ENCODE measurements around the gene MS4A3. TPM values are rescaled to one million over a fixed set of nuclear protein-coding genes. Genes with fewer than 3 reads are reported as not detected.
A peak's percentile ranks its signal among the peaks of the same experiment; 100 is the strongest.
"Not testable (repeated sequence)": the region's sequence is repeated elsewhere in the genome, so short reads cannot be mapped to it uniquely, and the experiment has no call there.

Gene MS4A3
- polyA plus RNA-seq, 3 donors = 0.26 TPM; not detected in 2

DNA sequence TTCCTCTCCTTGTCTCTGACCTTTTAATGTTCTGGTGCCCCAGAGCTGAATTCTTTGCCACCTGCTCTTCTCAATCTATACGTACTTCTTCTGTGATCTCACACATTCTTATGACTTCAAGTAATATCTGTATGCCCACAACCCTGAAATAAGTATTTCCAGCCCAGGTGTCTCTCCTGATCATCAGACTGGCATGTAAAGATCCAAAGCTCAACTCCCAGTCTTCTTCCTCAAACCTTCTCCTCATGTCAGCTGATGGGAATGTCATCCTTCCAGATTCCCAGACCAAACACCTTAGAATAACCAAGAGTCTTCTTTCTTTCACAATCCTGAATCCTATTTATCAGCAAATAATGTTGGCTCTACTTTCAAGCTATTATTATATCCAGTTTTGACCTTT lies 9.3 kb downstream of the MS4A3 start:
- peaks cover 14% of the 10 kb centered on the region for H3K4me1 Mint-ChIP-seq
- H3K4me2 ChIP-seq (replicated peaks; ENCODE audit: extremely low read depth, low read length, poor library complexity, severe bottlenecking) = no peak overlapping the region
- H3K36me3 Mint-ChIP-seq = peaks cover 7 to 14% of the 10 kb centered on the region in 2 donors
- intact Hi-C loops (cut with micrococcal nuclease) = no loop called here
- TF ChIP-seq, protein P1, sequence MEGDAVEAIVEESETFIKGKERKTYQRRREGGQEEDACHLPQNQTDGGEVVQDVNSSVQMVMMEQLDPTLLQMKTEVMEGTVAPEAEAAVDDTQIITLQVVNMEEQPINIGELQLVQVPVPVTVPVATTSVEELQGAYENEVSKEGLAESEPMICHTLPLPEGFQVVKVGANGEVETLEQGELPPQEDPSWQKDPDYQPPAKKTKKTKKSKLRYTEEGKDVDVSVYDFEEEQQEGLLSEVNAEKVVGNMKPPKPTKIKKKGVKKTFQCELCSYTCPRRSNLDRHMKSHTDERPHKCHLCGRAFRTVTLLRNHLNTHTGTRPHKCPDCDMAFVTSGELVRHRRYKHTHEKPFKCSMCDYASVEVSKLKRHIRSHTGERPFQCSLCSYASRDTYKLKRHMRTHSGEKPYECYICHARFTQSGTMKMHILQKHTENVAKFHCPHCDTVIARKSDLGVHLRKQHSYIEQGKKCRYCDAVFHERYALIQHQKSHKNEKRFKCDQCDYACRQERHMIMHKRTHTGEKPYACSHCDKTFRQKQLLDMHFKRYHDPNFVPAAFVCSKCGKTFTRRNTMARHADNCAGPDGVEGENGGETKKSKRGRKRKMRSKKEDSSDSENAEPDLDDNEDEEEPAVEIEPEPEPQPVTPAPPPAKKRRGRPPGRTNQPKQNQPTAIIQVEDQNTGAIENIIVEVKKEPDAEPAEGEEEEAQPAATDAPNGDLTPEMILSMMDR (IDR thresholded peaks at IDR 0.05) = no peak
- H2AFZ ChIP-seq (ENCODE audit: insufficient read depth, low read depth, low read length, poor library complexity, severe bottlenecking) = peak overlapping the region; percentile 12
- H3K4me3 ChIP-seq (replicated peaks in 1 of 3; ENCODE audit: low read depth in 2 of 3, low read length in 3 of 3) = no peak overlapping the region
- no peak overlapping the region for H3K27ac Mint-ChIP-seq
- no peaks in the 10 kb centered on the region for H4K20me1 ChIP-seq (ENCODE audit: insufficient read depth, low read length)
- H3K9ac ChIP-seq (ENCODE audit: insufficient read depth, low read length, poor library complexity, severe bottlenecking) = no peak overlapping the region
- no peaks in the 10 kb centered on the region for H3K27me3 ChIP-seq (ENCODE audit: control insufficient read depth in 2 of 2, insufficient read depth in 2 of 2, low read length in 2 of 2)
- H3K79me2 ChIP-seq (ENCODE audit: insufficient read depth, low read length) = peaks cover 48% of the 10 kb centered on the region
- DNase-seq = no peak
- no peaks in the 10 kb centered on the region for H3K9me3 ChIP-seq (replicated peaks in 1 of 2; ENCODE audit: control insufficient read depth in 1 of 2, insufficient read depth in 1 of 2, low read length in 2 of 2)
- H3K27me3 Mint-ChIP-seq (ENCODE audit: low read depth in 3 of 3) = no peaks in the 10 kb centered on the region
- H3K4me1 ChIP-seq (ENCODE audit: control insufficient read depth in 1 of 2, insufficient read depth in 2 of 2, low read length in 2 of 2) = peaks cover 11 to 20% of the 10 kb centered on the region in 2 donors
- H3K27ac ChIP-seq (ENCODE audit: low read depth in 1 of 2, low read length in 2 of 2) = no peak overlapping the region
- peaks cover 0 to 2% (median 0%) of the 10 kb centered on the region in 7 donors for H3K9me3 Mint-ChIP-seq
- H3K4me3 Mint-ChIP-seq = no peak overlapping the region
- H3K36me3 ChIP-seq (replicated peaks in 1 of 2; ENCODE audit: control insufficient read depth in 1 of 2, insufficient read depth in 2 of 2, low read length in 2 of 2) = peaks cover under 1 to 2% of the 10 kb centered on the region in 2 donors
- WGBS (ENCODE audit: insufficient coverage) = 100% methylated on average over 1 of the region's 1 CpG

DNA sequence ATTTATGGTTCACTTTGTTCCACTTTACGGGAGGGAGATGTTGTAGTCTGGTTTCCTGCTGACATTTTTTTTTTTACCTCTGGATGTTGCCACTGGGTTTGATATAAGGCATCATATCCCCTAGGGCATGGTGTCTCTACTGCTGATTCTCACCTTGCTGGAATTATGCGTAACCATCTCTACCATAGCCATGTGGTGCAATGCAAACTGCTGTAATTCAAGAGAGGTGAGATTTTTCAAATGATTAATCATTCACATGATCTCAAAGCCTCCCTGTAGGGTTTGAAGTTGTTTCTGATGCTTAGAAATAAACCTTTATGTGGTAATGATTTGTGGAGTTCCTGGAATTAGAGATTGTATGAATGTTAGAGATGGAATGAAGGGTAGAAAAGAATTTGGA lies 13.0 kb downstream of the MS4A3 start:
- H3K27me3 ChIP-seq (ENCODE audit: control insufficient read depth in 2 of 2, insufficient read depth in 2 of 2, low read length in 2 of 2) = no peaks in the 10 kb centered on the region
- H2AFZ ChIP-seq (ENCODE audit: insufficient read depth, low read depth, low read length, poor library complexity, severe bottlenecking) = peak overlapping the region; percentile 15
- H3K9ac ChIP-seq (ENCODE audit: insufficient read depth, low read length, poor library complexity, severe bottlenecking) = no peak overlapping the region
- no CpG with 5 or more reads among the region's 2 CpGs for WGBS (ENCODE audit: insufficient coverage)
- Mint-ChIP-seq H3K36me3 (peaks cover 16 to 25% of the 10 kb centered on the region in 2 donors), H3K4me1 (no peaks in the 10 kb centered on the region), H3K4me3 (no peak overlapping the region), H3K27ac (no peak overlapping the region), H3K9me3 (peaks cover 0 to 7% (median 3%) of the 10 kb centered on the region in 7 donors), H3K27me3 (ENCODE audit: low read depth in 3 of 3) (no peaks in the 10 kb centered on the region)
- no peaks in the 10 kb centered on the region for H3K9me3 ChIP-seq (replicated peaks in 1 of 2; ENCODE audit: control insufficient read depth in 1 of 2, insufficient read depth in 1 of 2, low read length in 2 of 2)
- TF ChIP-seq, protein P1 (IDR thresholded peaks at IDR 0.05) = no peak
- no peak overlapping the region for H3K4me3 ChIP-seq (replicated peaks in 1 of 3; ENCODE audit: low read depth in 2 of 3, low read length in 3 of 3)
- H3K4me2 ChIP-seq (replicated peaks; ENCODE audit: extremely low read depth, low read length, poor library complexity, severe bottlenecking) = no peak overlapping the region
- H3K79me2 ChIP-seq (ENCODE audit: insufficient read depth, low read length) = peaks cover 14% of the 10 kb centered on the region
- no peak for DNase-seq
- peaks cover 2 to 5% of the 10 kb centered on the region in 2 donors for H3K4me1 ChIP-seq (ENCODE audit: control insufficient read depth in 1 of 2, insufficient read depth in 2 of 2, low read length in 2 of 2)
- peaks cover 4 to 9% of the 10 kb centered on the region in 2 donors for H3K36me3 ChIP-seq (replicated peaks in 1 of 2; ENCODE audit: control insufficient read depth in 1 of 2, insufficient read depth in 2 of 2, low read length in 2 of 2)
- no peak overlapping the region for H3K27ac ChIP-seq (ENCODE audit: low read depth in 1 of 2, low read length in 2 of 2)
- H4K20me1 ChIP-seq (ENCODE audit: insufficient read depth, low read length) = no peaks in the 10 kb centered on the region
- intact Hi-C loops (cut with micrococcal nuclease) = no loop called here

DNA sequence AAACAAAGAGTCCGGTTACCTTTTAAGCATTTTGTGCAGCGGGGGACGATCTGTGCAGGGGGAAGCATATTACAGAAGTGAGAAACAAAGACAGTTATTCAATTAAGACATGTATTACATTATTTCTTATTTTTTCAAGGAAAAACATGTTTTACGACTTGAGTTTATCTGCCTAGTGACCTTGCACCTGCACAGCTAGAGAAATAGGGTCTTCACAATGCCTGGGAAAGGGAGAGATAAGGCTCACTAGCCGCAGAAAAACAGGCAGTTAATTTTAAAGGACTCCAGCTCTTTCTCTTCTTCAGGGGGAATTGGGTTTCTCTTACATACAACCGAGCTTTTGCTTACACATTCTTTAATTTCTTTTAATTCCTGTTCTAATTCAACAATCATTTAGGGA lies 15.2 kb downstream of the MS4A3 start:
- H3K4me2 ChIP-seq (replicated peaks; ENCODE audit: extremely low read depth, low read length, poor library complexity, severe bottlenecking); H3K36me3 ChIP-seq (replicated peaks in 1 of 2; ENCODE audit: control insufficient read depth in 1 of 2, insufficient read depth in 2 of 2, low read length in 2 of 2); H3K4me3 ChIP-seq (replicated peaks in 1 of 3; ENCODE audit: low read depth in 2 of 3, low read length in 3 of 3); H3K27ac ChIP-seq (ENCODE audit: low read depth in 1 of 2, low read length in 2 of 2); H3K9me3 ChIP-seq (replicated peaks in 1 of 2; ENCODE audit: control insufficient read depth in 1 of 2, insufficient read depth in 1 of 2, low read length in 2 of 2); H3K79me2 ChIP-seq (ENCODE audit: insufficient read depth, low read length); H3K27ac Mint-ChIP-seq; H3K4me3 Mint-ChIP-seq; H3K27me3 ChIP-seq (ENCODE audit: control insufficient read depth in 2 of 2, insufficient read depth in 2 of 2, low read length in 2 of 2); DNase-seq; H4K20me1 ChIP-seq (ENCODE audit: insufficient read depth, low read length); H3K27me3 Mint-ChIP-seq (ENCODE audit: low read depth in 3 of 3); H3K9ac ChIP-seq (ENCODE audit: insufficient read depth, low read length, poor library complexity, severe bottlenecking); intact Hi-C loops (cut with micrococcal nuclease); H2AFZ ChIP-seq (ENCODE audit: insufficient read depth, low read depth, low read length, poor library complexity, severe bottlenecking); H3K4me1 Mint-ChIP-seq; H3K4me1 ChIP-seq (ENCODE audit: control insufficient read depth in 1 of 2, insufficient read depth in 2 of 2, low read length in 2 of 2); H3K9me3 Mint-ChIP-seq: not testable (repeated sequence)
- peaks cover 16 to 25% of the 10 kb centered on the region in 2 donors for H3K36me3 Mint-ChIP-seq
- WGBS (ENCODE audit: insufficient coverage) = no CpG with 5 or more reads among the region's 6 CpGs

Data from CD14-positive monocyte (primary cell).